HG03045 (cell line): ENCODE measurements around the gene BROX.
A peak's percentile ranks its signal among the peaks of the same experiment; 100 is the strongest.

ENCODE experiments used
- ATAC-seq: cut with Tn5 transposase; IDR thresholded peaks from one replicate; pipeline ENCODE4 v1.9.1; 2021; ENCODE audit warnings: mild to moderate bottlenecking, moderate library complexity; ENCODE audit not compliant: unreplicated experiment

Gene BROX

GRCh38 chr1:222772996-222773379, 60.6 kb downstream of the BROX start:
- ATAC-seq = peak; percentile 78

- ATAC-seq = no peak
Measured at GRCh38 chr1:222777463-222777862, 65.1 kb downstream of the BROX start.

DNA sequence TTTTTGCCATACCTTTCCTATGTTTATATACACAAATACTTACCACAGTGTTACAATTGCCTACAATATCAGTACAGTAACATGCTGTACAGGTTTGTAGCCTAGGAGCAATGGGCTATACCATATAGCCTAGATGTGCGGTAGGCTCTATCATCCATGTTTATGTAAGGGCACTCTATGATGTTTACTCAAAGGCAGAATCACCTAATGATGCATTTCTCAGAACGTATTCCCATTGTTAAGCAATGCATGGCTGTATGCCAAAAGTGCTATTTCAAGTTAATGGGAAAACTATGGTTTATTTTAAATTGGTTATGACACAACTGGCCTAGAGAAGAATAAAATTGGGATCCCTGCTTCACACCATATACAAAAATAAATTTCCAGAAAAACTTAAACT, 65.6 kb downstream of the BROX start:
- no peak for ATAC-seq

DNA sequence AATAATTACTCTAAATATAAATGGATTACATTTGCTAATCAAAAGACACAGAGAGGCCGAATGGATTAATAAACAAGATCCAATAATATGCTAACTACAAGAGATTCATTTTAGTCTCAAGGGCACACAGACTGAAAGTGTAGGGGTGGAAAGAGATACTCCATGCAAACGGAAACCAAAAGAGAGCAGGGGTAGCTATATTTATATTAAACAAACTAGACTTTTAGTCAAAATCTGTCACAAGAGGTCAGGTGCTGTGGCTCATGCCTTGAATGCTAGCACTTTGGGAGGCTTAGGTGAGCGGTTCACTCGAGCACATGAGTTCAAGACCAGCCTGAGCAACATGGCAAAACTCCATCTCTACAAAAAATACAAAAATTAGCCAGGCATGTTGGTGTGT, 68.9 kb downstream of the BROX start:
- ATAC-seq = peak; percentile 47

- no peak for ATAC-seq
Measured at GRCh38 chr1:222783051-222783450, 70.7 kb downstream of the BROX start.

GRCh38 chr1:222784371-222784770, 72.0 kb downstream of the BROX start:
- no peak for ATAC-seq
